ENCODE data around the gene BMPER.

Gene BMPER

GRCh38 chr7:34191771-34192479 lies 286.6 kb downstream of the BMPER start:
- CTCF ChIA-PET: interaction anchor here (1.2 kb wide), 1 partner anchor 27 kb away, joined by 4 read pairs; no protein-coding TSS in a partner anchor
- no peak for TF ChIP-seq CTCF (IDR thresholded peaks at IDR 0.05; ENCODE audit: insufficient read depth, low read length, missing control alignments)
- H3K4me3 ChIP-seq (ENCODE audit: low read depth, low read length): no peak overlapping the region
- POLR2A ChIA-PET: no interaction called here
- no peak for DNase-seq (ENCODE audit: low read depth, low spot score)

DNA sequence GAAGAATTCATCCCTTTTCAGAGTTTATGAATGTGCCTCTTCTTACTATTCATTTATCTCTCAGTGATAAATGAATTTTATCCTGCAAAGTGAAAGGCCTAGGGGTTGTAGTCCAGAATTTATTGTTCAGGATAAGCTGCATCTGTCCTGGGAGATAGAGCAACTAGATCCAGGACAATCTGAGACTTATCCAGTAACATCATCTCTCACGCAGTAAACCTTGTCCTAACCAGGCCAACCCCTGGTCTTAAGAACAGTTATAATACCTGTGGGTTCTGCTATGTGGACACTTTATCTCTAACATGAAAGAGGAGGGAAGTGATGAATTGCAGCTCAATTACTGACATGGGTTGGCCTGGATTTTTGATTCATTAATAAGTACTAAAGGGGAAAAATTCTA lies 287.6 kb downstream of the BMPER start:
- ChIA-PET POLR2A (no interaction called here), CTCF (interaction anchor here (1.2 to 1.4 kb wide), 2 partner anchors 13 to 28 kb away, joined by 4 read pairs; no protein-coding TSS in a partner anchor)
- DNase-seq (ENCODE audit: low read depth, low spot score): no peak
- no peak for TF ChIP-seq CTCF (IDR thresholded peaks at IDR 0.05; ENCODE audit: insufficient read depth, low read length, missing control alignments)
- no peak overlapping the region for H3K4me3 ChIP-seq (ENCODE audit: low read depth, low read length)

DNA sequence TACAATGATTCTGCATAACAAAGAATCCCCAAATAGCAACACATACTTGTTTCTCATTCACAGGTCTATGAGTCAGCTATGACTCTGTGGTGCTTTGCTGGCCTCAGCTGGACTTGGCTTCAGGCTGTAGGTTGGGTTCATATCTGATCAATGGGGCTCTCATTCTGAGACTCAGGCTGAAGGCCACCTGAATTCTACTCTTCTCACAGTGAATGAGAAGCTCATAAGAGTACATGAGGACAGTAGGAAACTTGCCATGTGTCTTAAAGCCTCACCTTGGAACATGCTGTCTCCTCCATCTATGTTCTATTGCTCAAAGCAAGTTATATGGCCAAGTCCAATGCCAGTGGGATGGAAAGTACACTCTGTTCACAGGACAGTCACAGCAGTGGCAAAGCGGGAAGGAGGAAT lies 292.9 kb downstream of the BMPER start:
- ChIA-PET POLR2A (no interaction called here), CTCF (no interaction called here)
- no peak for DNase-seq (ENCODE audit: low read depth, low spot score)
- no peak overlapping the region for H3K4me3 ChIP-seq (ENCODE audit: low read depth, low read length)
- no peak for TF ChIP-seq CTCF (IDR thresholded peaks at IDR 0.05; ENCODE audit: insufficient read depth, low read length, missing control alignments)

Data from AG04449 (cell line).